ENCODE data around the gene MILR1. TPM values are rescaled to one million over a fixed set of nuclear protein-coding genes. Genes with fewer than 3 reads are reported as not detected.

Gene MILR1
- total RNA-seq, 4 donors from 2014 or later, result 2.9 to 6.6 (median 4.2) TPM

DNA sequence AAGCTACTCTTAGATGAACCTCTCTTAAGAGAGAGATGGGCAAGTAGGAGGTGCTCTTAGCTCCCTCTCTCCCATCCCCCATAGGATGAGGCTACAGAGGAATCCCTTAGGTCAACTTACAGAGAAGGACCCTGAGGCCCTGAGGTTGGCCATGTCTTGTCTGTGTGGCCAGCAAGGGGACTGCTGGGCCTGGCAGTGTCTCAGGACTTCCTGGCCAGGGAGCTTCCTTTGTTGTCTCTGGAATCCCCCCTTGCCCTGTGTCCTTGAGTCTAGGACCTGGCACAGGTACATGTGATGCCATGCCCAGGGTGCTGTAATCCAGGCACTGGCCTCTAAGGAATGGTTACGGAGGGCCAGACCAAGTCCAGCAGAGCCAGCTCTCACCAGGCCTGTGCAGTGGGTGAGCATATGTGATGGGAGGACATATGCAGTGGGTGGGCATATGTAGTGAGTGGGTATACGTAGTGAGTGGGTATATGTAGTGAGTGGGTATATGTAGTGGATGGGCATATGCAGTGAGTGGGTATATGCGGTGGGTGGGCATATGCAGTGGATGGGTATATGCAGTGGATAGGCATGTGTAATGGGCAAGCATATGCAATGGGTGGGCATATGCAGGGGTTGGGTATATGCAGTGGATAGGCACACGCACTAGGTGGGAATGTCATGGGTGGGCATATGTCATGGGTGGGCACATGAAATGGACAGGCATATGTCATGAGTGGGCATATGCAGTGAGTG, 38.0 kb upstream of the MILR1 start:
- no peaks in the 10 kb centered on the region for H3K9me3 ChIP-seq
- H3K27me3 ChIP-seq, result no peaks in the 10 kb centered on the region
- H3K4me1 ChIP-seq, result peaks cover 9 to 43% (median 25%) of the 10 kb centered on the region in 4 donors
- no peak overlapping the region for H3K4me3 ChIP-seq
- H3K36me3 ChIP-seq, result no peaks in the 10 kb centered on the region
- DNase-seq (ENCODE audit: extremely low spot score), result no peak
- H3K27ac ChIP-seq (replicated peaks in 1 of 4), result peak overlapping the region in 1 of 4 donors; percentile 2
- intact Hi-C loops (cut with DNase I), result no loop called here
- WGBS, result 93% methylated on average over 4 of the region's 4 CpGs
- TF ChIP-seq, protein P1, sequence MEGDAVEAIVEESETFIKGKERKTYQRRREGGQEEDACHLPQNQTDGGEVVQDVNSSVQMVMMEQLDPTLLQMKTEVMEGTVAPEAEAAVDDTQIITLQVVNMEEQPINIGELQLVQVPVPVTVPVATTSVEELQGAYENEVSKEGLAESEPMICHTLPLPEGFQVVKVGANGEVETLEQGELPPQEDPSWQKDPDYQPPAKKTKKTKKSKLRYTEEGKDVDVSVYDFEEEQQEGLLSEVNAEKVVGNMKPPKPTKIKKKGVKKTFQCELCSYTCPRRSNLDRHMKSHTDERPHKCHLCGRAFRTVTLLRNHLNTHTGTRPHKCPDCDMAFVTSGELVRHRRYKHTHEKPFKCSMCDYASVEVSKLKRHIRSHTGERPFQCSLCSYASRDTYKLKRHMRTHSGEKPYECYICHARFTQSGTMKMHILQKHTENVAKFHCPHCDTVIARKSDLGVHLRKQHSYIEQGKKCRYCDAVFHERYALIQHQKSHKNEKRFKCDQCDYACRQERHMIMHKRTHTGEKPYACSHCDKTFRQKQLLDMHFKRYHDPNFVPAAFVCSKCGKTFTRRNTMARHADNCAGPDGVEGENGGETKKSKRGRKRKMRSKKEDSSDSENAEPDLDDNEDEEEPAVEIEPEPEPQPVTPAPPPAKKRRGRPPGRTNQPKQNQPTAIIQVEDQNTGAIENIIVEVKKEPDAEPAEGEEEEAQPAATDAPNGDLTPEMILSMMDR (IDR thresholded peaks at IDR 0.05), result no peak
- TF ChIP-seq POLR2AphosphoS5 (IDR thresholded peaks at IDR 0.05) (no peak), POLR2A (IDR thresholded peaks at IDR 0.05; ENCODE audit: low read depth) (no peak), EP300 (IDR thresholded peaks at IDR 0.05) (no peak)

DNA sequence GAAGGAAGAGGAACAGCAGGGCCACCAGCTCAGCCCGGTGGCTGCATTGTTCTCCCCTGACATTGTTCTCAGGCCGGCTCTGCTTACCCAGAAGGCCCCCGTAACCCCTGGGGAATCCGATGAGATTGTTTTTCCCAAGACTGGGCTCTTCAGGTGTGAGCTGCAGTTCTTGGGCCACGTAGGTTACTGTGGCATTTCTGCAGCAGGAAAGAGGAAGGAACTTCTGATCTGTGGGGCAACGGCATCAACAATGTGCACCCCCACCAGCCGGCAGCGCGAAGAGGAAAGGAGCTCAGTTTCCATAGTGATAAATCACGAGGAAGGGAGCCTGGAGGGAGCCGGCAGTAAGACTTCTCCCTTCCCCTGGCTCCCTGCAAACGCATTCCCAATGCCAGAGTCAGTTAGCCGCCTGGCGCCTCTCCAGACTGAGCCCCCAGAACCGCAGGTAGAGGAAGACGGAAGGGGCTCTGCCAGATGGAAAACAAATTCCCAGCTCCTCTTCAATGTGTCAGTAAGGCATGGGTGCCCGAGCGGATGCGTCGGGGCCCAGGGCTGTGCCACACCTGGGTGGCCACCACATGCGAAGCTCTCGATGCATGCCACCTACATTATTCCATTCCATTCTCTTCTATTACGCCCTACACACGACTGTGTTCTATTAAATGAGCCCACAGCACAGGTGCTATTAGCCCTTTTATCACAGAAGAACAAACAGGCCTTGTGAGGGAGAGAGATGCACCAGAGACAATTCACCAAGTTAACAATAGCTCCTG, 36.7 kb upstream of the MILR1 start:
- no peaks in the 10 kb centered on the region for H3K36me3 ChIP-seq
- WGBS, result 36% methylated on average over 21 of the region's 24 CpGs
- no peaks in the 10 kb centered on the region for H3K9me3 ChIP-seq
- peaks cover 9 to 43% (median 25%) of the 10 kb centered on the region in 4 donors for H3K4me1 ChIP-seq
- TF ChIP-seq, protein P1 (IDR thresholded peaks at IDR 0.05), result no peak
- TF ChIP-seq EP300 (IDR thresholded peaks at IDR 0.05) (no peak), POLR2A (IDR thresholded peaks at IDR 0.05; ENCODE audit: low read depth) (no peak), POLR2AphosphoS5 (IDR thresholded peaks at IDR 0.05) (peak; percentile 47 to 50)
- peak overlapping the region; percentile 23 to 67 (median 30) for H3K27ac ChIP-seq (replicated peaks in 1 of 4)
- no peak for DNase-seq (ENCODE audit: extremely low spot score)
- H3K27me3 ChIP-seq, result no peaks in the 10 kb centered on the region
- intact Hi-C loops (cut with DNase I), result no loop called here
- H3K4me3 ChIP-seq, result peak overlapping the region; percentile 23 to 38 (median 27)

DNA sequence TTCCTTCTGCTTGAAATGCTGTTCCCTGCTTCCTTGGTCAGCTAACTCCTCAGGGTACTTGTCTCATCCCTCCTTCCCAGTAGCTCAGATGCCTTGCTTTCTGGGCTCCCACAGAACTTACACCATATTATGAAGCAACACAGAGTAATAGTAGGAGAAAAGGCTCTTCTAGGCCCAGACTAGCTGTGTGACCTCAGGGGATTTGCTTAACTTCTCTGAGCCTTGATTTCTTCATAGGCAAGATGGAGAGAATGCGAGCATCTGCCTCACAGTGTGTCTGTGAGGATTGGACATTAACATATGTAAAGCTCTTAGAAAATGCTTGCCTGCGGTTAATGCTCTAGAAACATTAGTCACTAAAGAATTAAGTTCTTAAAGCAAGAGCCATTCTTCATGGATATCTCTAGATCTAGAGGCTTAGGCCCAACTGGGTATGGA, 36.0 kb upstream of the MILR1 start:
- no peaks in the 10 kb centered on the region for H3K36me3 ChIP-seq
- DNase-seq (ENCODE audit: extremely low spot score), result no peak
- H3K27ac ChIP-seq (replicated peaks in 1 of 4), result peak overlapping the region in 3 of 4 donors; percentile 8 to 67 (median 27)
- peaks cover 9 to 43% (median 25%) of the 10 kb centered on the region in 4 donors for H3K4me1 ChIP-seq
- intact Hi-C loops (cut with DNase I), result no loop called here
- 100% methylated on average over 2 of the region's 2 CpGs for WGBS
- no peaks in the 10 kb centered on the region for H3K9me3 ChIP-seq
- no peaks in the 10 kb centered on the region for H3K27me3 ChIP-seq
- TF ChIP-seq POLR2A (IDR thresholded peaks at IDR 0.05; ENCODE audit: low read depth) (no peak), EP300 (IDR thresholded peaks at IDR 0.05) (no peak), POLR2AphosphoS5 (IDR thresholded peaks at IDR 0.05) (no peak)
- TF ChIP-seq, protein P1 (IDR thresholded peaks at IDR 0.05), result no peak
- H3K4me3 ChIP-seq, result peak overlapping the region in 2 of 4 donors; percentile 4 to 33

DNA sequence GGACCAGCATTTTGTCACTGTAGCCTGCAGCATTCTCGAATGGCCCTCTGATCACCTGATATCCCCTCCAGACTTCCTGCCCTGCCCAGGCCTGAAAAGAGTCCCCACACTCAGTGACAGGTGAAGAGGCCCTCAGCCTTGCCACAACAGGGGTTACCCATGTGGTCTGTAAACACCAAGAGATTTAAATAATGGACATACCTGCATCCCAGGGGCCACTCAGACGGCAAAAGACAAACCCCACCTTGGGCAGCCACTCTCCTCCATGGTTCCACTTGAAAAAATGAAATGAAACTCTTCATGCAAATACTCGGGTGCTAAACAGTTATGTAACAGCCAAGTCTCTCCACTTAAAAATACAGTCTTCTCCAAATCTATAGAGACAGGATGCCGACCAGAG, 35.4 kb upstream of the MILR1 start:
- no peak for DNase-seq (ENCODE audit: extremely low spot score)
- Histone ChIP-seq H3K4me1 (peaks cover 9 to 45% (median 27%) of the 10 kb centered on the region in 4 donors), H3K4me3 (peak overlapping the region in 2 of 4 donors; percentile 4 to 33), H3K9me3 (no peaks in the 10 kb centered on the region), H3K27ac (replicated peaks in 1 of 4) (peak overlapping the region in 2 of 4 donors; percentile 8 to 27), H3K36me3 (no peaks in the 10 kb centered on the region), H3K27me3 (no peaks in the 10 kb centered on the region)
- 64% methylated on average over 4 of the region's 4 CpGs for WGBS
- TF ChIP-seq, protein P1 (IDR thresholded peaks at IDR 0.05), result no peak
- TF ChIP-seq POLR2A (IDR thresholded peaks at IDR 0.05; ENCODE audit: low read depth) (no peak), POLR2AphosphoS5 (IDR thresholded peaks at IDR 0.05) (no peak), EP300 (IDR thresholded peaks at IDR 0.05) (no peak)
- intact Hi-C loops (cut with DNase I), result no loop called here
